ENCODE measurements around the gene OR51V1. TPM values are rescaled to one million over a fixed set of nuclear protein-coding genes. Genes with fewer than 3 reads are reported as not detected.
"Not testable (repeated sequence)": the region's sequence is repeated elsewhere in the genome, so short reads cannot be mapped to it uniquely, and the experiment has no call there.

Gene OR51V1, protein sequence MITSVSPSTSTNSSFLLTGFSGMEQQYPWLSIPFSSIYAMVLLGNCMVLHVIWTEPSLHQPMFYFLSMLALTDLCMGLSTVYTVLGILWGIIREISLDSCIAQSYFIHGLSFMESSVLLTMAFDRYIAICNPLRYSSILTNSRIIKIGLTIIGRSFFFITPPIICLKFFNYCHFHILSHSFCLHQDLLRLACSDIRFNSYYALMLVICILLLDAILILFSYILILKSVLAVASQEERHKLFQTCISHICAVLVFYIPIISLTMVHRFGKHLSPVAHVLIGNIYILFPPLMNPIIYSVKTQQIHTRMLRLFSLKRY
- not detected for polyA plus RNA-seq (ENCODE audit: insufficient read depth in 1 of 5, insufficient read length in 5 of 5, low replicate concordance in 1 of 5)
- long read RNA-seq, donor 1, result 0 reads
- long read RNA-seq, donor 2, result 0 reads
- long read RNA-seq, donor 3, result 0 reads
- long read RNA-seq, donor 4, result 0 reads
- long read RNA-seq, donor 5, result 0 reads
- long read RNA-seq, donor 6, result 0 reads
- long read RNA-seq, donor 7, result 0 reads
- long read RNA-seq, donor 8, result 0 reads

DNA sequence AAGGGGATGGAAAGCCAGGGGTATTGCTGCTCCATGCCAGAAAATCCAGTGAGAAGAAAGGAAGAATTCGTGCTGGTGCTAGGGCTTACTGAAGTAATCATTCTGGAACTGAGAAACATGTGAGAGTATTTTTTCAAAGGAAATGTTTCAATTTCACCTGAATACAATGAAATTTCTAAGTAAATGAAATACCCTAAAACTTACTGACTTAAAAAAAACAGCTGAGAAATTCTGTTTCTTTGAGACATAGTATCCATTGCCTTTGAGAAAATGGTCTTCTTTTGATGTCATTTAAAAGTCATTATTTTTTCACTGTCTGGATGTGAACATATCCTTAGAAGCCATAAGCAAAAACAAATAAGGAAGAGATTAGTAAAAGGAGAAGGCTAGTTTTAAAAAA is at the start of gene OR51V1:
TSS of gene OR51V1 (minus strand) at position 101 of the 400 bp plus-strand sequence. CDS start at position 101, 0 bp downstream.
- no peak for DNase-seq

DNA sequence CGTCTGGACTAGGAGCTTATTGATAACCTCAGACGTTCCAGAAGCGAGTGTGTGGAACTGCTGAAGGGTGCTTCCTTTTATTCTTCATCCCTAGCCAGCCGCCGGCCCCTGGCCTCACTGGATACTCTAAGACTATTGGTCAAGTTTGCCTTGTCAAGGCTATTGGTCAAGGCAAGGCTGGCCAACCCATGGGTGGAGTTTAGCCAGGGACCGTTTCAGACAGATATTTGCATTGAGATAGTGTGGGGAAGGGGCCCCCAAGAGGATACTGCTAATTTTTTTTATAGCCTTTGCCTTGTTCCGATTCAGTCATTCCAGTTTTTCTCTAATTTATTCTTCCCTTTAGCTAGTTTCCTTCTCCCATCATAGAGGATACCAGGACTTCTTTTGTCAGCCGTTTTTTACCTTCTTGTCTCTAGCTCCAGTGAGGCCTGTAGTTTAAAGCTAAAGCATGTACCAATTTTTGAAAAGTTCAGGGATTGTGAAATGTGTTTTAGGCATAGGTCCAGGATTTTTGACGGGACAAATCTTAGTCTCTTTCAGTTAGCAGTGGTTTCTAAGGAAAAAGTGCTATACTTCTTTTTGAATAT is 49.4 kb upstream of the OR51V1 start, which contains the start of gene HBG1:
TSS of gene HBG1 (minus strand) at position 51 of the 590 bp plus-strand sequence. CDS start 53 bp downstream, outside the sequence.
- not testable (repeated sequence) for DNase-seq

DNA sequence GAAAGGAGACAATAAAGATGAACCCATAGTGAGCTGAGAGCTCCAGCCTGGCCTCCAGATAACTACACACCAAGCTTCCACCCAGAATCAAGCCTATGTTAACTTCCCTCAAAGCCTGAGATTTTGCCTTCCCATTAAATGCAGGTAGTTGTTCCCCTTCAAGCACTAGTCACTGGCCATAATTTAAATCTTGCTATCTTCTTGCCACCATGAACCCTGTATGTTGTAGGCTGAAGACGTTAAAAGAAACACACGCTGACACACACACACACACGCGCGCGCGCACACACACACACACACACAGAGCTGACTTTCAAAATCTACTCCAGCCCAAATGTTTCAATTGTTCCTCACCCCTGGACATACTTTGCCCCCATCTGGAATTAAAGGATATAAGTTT is 48.0 kb upstream of the OR51V1 start:
- not testable (repeated sequence) for DNase-seq

DNA sequence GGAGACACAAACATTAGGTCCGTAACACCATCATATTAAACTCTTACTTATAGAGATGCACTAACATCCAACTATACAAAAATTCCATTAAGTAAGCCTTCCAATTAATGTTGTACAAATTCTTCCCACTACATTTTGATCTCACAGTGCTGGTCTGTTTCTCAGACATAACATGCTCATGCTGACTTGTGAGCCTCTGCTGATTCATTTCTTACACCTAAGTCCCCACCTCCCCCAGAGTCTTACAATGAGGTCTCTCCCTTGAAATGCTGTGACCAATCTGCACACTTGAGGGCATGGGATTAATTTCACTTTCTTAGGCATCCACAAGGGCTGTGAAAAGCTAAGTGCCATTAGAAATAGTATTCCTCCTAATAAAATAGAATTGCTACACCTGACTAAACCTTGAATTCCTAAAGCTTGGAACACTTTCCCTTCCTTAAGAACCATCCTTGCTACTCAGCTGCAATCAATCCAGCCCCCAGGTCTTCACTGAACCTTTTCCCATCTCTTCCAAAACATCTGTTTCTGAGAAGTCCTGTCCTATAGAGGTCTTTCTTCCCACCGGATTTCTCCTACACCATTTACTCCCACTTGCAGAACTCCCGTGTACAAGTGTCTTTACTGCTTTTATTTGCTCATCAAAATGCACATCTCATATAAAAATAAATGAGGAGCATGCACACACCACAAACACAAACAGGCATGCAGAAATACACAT is 47.1 kb upstream of the OR51V1 start:
- DNase-seq, result no peak

DNA sequence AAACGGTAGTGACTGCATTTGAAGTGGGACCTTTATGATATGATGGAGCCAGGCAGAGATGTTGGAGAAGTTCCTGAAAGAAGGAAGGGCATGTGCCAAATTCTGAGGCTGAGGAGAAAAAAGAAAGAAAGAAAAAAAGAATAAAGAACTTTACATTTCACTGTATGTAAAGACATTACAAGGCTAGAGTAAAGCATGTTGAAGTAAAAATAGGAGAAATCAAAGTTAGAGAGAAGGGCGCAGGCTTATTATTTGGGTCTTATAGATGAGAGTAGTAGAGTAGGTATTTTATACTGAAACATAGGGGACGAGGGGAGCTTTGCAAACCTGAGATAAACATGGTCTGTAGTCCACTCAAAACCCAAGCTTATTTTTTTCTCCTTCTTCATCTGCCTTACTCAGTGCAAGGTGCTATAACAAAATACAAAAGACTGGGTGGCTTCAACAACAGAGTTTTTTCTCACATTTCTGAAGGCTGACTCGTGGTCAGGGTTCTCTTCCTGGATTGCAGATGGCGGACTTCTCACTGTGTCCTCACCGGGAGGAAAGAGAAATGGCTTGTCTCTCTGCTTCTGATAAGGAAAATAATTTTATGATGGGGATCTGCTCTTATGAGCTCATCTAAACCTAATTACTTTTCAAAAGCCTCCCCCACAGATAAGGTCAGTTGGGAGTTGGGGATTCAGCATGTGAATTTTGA is 46.4 kb upstream of the OR51V1 start:
- DNase-seq, result no peak

DNA sequence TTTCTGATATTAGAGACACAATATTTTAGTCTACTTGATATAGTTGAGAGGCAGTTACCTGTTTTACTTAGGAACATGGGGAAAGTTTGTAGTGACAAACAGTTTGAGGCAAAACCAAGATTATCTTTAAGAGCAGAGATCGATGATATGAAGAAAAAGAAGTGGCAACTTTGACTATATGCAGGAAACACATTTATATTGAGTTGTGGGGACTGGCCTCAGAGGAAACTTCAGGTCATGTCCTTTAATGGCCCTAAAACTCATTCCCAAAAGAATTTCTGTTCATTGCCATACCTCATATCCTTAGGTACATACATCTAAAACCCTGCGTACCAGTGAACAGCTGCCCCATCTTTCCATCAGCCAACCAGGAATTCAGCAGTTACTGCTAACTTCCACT is 44.7 kb upstream of the OR51V1 start:
- DNase-seq, result no peak

DNA sequence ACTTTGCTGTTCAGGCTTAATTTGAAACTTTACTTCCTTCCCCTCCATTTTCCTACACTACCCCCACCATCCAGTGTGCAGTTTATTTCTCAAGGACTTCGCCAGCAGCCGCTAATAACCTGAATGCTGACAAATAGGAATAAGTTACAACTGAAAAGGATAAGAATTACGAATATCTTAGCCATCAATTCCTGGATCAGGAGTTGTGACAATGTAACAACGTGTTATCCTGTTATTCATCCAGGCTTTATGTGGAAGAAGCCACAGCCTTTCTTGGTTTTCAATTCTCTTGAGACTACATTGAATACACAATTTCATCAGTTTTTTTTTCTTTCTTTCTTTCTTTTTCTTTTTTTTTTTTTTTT is 43.3 kb upstream of the OR51V1 start:
- no peak for DNase-seq

DNA sequence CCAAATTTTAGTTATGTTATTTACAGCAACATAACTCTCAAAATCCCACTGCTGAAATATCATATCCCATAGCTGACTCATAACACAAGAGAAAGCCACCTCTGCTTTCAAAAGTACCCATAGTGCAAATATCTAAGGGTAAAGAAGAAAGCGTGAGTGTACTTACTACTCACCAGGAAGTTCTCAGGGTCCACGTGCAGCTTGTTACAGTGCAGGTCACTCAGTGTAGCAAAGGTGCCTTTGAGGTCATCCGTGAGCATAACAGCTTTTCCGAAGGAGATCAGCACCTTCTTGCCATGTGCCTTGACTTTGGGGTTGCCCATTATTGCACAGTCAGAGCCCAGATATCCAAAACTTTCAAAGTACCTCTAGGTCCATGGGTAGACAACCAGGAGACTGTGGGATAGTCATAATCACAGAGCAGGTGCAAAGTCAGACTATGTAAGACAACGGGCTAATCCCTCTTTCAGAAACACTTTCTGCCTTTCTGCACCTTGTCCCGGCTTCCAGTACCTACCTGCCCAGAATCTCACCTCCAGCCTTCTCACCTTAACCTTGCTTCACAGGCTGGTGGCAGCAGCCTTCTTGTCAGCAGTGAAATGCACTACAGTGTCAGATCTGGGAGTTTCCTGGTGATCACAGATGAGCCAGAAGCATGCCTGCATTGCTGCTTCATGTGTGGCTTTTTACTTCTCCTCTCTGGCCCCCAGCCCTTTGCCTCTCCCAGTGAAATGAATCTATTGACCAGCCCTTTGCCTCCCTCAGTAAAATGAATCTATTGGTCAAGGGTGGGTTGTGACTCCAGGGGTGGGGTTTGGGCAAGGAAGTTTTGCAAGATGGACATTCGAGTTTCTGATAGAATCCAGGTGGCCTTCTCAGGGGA is 42.7 kb upstream of the OR51V1 start:
- DNase-seq, result no peak

DNA sequence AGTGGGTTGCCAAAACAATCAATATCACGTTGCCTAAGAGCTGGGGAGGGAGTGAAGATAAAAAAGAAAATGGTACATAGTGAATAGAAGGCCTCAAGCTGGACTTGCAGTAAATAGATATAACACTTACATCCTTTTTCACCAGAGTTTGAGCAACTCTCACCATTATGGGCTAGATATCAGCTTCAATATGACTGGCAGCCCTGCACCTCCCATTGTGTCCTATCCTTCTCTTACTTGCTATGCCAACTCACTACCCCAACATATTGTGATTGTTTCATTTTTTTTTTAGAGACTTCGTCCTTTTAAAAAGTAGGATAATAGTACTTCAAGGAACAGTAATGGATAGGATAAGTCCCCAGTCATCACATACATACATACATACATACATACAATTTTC is 41.7 kb upstream of the OR51V1 start:
- DNase-seq, result no peak

DNA sequence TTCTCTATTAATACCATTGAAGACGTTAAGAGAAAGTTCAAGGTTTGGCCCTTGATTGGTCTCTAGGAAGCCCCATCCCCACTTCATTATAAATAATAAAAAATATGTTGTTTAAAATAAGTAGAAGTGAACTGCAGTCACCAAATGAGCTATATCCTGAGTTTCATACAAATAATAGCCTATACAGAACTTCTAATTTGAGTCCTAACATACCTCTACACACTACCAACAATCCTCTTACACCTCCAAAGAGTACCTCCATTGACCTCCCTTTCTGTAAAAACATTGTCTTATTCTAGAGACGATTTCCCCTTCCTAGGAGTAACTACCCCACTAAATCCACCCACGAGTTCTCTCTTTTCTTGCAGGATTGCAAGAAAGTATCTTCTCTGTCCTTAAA is 41.0 kb upstream of the OR51V1 start:
- DNase-seq, result no peak

DNA sequence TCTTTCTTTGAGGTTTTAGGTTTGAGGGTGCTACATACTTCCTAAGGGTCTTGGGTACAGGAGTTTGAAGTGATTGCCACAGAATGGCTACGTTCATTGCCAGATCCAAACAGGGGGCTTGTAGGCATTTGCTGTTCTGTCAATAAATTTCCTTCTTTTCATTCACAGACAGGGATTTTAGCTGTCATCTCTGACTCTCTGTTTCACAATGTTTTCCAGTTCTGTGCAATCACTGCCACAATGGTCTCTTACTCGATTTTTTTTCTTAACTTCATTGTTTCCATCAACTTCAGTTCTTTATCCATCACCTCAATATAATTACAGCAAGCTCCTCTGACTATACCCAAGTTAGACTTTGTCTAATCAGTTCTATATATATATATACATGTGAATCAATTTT is 40.0 kb upstream of the OR51V1 start:
- DNase-seq, result no peak

DNA sequence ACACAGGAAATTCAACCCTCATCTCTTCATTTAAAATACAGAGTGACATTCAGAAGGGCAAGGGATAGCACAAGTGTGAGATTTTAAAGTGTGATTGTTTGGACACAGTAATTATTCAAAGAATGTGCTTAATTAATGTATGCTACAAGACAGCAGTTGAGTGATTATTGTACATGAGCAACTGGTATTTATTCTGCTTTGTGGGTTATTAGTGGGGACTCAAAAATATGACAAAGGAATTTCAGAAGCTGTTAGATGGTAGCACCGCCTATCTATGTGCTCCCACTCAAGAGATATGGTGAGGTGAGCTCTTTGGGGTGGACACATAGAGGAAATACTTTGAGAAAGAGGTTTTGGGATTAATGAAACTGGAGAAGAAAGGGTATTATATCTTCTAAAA is 39.6 kb upstream of the OR51V1 start:
- DNase-seq, result no peak

DNA sequence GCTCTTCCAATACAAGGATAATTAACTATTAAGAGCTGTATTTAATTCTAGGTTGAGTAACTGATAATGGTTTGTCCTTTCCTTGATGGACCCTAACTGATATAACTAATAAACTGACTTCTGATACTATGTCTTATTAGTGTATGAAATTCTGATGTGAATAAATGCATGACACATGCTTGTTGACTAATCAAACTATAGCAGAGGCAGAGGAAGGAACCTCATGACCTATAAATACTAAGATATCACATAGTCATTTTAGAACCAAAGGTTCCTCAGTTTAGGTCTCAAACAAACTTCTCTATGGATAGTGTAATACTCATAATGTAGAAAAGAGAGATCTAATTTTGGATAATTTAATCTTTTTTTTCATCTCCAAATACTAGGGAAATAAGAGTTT is 38.6 kb upstream of the OR51V1 start:
- no peak for DNase-seq

DNA sequence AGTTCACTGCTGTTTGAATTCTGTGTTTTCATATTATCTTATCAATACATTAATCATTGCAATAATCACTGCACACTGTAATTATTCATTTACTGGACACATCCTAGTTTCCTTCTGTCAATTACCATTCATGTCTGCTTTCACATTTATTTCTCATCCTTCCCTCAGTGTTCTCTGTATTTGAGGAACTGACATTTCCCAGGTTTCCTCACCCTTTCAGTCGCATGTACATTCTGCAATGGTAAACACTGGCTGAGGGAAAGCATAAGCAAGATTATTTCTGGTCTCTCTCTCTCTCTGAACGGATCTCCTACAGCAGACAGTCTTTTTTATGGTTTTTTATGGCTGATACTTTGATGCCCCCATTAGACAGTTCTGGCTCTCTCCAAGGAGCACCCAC is 38.0 kb upstream of the OR51V1 start:
- no peak for DNase-seq

DNA sequence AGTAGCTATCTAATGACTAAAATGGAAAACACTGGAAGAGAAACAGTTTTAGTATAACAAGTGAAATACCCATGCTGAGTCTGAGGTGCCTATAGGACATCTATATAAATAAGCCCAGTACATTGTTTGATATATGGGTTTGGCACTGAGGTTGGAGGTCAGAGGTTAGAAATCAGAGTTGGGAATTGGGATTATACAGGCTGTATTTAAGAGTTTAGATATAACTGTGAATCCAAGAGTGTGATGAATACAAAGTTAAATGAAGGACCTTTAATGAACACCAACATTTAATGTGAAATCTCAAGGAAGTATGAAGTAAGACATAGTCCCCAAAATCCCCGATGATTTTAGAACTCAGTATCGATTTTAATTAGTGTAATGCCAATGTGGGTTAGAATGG is 36.9 kb upstream of the OR51V1 start:
- DNase-seq, result no peak

DNA sequence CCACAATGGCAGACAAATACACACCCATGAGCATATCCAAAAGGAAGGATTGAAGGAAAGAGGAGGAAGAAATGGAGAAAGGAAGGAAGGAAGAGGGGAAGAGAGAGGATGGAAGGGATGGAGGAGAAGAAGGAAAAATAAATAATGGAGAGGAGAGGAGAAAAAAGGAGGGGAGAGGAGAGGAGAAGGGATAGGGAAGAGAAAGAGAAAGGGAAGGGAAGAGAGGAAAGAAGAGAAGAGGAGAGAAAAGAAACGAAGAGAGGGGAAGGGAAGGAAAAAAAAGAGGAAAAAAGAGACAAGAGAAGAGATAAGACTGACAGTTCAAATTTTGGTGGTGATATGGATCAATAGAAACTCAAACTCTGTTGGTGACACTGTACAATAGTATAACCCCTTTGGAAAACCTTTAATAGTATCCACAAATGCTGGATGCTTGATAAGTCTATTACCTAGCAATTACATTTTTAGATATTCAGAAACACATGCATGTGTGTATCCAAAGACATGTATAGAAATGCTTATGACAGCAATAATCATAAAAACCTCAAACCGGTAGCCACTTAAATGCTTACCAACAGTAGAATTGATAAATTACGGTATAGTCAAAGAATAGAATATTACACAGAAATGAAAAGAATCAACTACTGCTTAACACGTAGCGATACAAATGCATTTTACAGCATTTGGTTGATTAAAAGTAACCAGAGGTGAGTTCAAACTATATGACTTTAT is 35.0 kb upstream of the OR51V1 start:
- no peak for DNase-seq

DNA sequence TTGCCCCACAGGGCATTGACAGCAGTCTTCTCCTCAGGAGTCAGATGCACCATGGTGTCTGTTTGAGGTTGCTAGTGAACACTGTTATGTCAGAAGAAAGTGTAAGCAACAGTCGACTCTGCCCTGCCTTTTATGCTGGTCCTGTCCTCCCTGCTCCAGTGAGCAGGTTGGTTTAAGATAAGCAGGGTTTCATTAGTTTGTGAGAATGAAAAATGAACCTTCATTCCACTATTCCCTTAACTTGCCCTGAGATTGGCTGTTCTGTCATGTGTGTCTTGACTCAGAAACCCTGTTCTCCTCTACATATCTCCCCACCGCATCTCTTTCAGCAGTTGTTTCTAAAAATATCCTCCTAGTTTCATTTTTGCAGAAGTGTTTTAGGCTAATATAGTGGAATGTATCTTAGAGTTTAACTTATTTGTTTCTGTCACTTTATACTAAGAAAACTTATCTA is 33.9 kb upstream of the OR51V1 start, which contains the start of gene HBD:
TSS of gene HBD (minus strand) at position 103 of the 454 bp plus-strand sequence. CDS start at position 53, 50 bp downstream.
- DNase-seq, result no peak

DNA sequence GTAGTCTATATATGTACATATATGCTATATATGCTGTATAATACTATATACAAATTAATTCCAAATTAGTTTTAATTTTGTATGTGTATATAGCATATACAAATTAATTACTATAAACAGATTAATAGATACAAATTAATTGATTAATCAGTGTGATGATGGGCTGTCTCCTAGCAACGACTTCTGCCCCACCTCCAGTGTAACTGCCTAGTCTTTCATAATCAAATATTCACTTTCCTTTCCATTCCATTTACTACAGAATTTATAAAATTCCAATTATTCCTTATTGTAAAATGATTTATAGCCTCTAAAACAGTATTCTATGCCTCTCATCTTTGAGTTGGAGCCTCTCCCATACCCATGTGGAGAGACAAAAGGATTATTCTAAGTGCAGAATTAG is 32.8 kb upstream of the OR51V1 start:
- DNase-seq, result no peak

DNA sequence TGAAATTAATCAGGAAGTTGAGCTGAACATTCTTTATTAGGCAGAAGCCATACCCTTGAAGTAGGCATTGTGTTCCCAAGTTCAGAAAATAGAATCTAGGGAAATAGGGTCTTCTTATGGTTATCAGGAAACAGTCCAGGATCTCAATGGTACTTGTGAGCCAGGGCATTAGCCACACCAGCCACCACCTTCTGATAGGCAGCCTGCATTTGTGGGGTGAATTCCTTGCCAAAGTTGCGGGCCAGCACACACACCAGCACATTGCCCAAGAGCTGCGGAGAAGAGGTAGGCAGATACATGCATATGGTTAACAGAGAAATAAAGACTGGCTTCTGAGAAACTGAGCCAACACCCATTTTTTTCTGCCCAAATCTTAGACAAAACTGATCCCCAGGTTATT is 32.3 kb upstream of the OR51V1 start:
- DNase-seq, result no peak

DNA sequence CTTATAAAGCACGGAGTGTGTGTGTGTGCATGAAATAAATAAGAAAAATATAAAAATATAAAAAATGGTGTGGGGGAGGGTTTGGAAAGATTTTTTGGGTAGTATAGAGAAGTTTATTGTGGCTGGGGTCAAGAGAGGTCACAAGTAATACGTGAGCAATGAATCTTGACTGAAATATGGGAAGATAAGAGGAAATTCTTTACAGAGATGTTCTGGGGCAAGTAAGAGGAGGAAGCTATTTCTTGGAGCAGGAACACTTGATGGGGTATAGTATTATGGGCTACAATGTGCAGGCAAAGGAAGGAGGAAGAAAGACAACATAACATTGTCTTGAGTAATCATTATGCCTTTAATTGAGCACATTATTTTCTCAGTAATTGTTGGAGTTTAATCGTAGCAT is 31.7 kb upstream of the OR51V1 start:
- DNase-seq, result no peak

All from right lung (tissue), 10 donors.